Loucy (cell line): ENCODE measurements around the gene CUL5.

Experiments
- EZH2phosphoT487 ChIP-seq: fragments of 200-600 bp; IDR thresholded peaks from 2 replicates; pipeline ENCODE4 v1.6.1; 2018; ENCODE audit warnings: antibody characterized with exemption, mild to moderate bottlenecking, moderate library complexity, borderline replicate concordance
- TF ChIP-seq, protein P1 (sequence below): fragments of 200-600 bp; sonication (generic); conservative IDR thresholded peaks from 2 replicates; pipeline ENCODE4 v1.5.1; 2014; ENCODE audit warnings: mild to moderate bottlenecking, antibody characterized with exemption, low read length

DNA sequence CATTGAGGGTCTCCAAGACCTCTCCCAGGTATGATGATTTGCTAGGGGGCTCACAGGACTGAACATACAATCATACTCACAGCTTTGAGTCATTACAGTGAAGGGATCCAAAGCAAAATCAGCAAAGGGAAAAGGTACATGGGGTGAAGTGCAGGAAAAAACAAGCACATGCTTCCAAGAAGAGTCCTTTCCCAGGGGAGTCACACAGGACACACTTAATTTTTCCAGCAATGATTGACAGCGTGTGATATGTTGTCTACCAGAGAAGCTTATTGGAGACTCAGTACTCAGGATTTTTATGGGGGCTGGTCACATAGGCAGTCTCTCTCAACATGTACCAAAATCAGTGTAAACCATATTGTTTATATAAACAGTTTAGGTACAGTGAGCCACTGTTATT is 25.3 kb downstream of the CUL5 start:
- TF ChIP-seq EZH2phosphoT487, result no peak
- TF ChIP-seq, protein P1, sequence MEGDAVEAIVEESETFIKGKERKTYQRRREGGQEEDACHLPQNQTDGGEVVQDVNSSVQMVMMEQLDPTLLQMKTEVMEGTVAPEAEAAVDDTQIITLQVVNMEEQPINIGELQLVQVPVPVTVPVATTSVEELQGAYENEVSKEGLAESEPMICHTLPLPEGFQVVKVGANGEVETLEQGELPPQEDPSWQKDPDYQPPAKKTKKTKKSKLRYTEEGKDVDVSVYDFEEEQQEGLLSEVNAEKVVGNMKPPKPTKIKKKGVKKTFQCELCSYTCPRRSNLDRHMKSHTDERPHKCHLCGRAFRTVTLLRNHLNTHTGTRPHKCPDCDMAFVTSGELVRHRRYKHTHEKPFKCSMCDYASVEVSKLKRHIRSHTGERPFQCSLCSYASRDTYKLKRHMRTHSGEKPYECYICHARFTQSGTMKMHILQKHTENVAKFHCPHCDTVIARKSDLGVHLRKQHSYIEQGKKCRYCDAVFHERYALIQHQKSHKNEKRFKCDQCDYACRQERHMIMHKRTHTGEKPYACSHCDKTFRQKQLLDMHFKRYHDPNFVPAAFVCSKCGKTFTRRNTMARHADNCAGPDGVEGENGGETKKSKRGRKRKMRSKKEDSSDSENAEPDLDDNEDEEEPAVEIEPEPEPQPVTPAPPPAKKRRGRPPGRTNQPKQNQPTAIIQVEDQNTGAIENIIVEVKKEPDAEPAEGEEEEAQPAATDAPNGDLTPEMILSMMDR, result no peak
